ENCODE measurements around the gene THSD7A.

THSD7A gene

GRCh38 chr7:11373546-11374142 lies 458.4 kb downstream of the THSD7A start:
- DNase-seq, result no peak

- DNase-seq, result no peak
Observed at GRCh38 chr7:11369696-11370095, 462.3 kb downstream of the THSD7A start.

GRCh38 chr7:11366118-11366517 lies 465.9 kb downstream of the THSD7A start:
- no peak for DNase-seq

- no peak for DNase-seq
Observed at GRCh38 chr7:11358637-11359036, 473.4 kb downstream of the THSD7A start.

GRCh38 chr7:11355399-11356005 lies 476.5 kb downstream of the THSD7A start:
- no peak for DNase-seq

- no peak for DNase-seq
Observed at GRCh38 chr7:11346302-11346701, 485.7 kb downstream of the THSD7A start.

- no peak for DNase-seq
Observed at GRCh38 chr7:11345621-11346020, 486.4 kb downstream of the THSD7A start.

GRCh38 chr7:11343818-11344413 lies 488.1 kb downstream of the THSD7A start:
- peak; percentile 40 for DNase-seq

GRCh38 chr7:11343136-11343535 lies 488.9 kb downstream of the THSD7A start:
- DNase-seq, result no peak

- no peak for DNase-seq
Observed at GRCh38 chr7:11341285-11341944, 490.6 kb downstream of the THSD7A start.

GRCh38 chr7:11336432-11336831 lies 495.6 kb downstream of the THSD7A start:
- no peak for DNase-seq

GRCh38 chr7:11335947-11336346 lies 496.1 kb downstream of the THSD7A start:
- no peak for DNase-seq

GRCh38 chr7:11332865-11333228 lies 499.2 kb downstream of the THSD7A start:
- DNase-seq, result no peak

- DNase-seq, result no peak
Observed at GRCh38 chr7:11332186-11332864, 499.7 kb downstream of the THSD7A start.

- no peak for DNase-seq
Observed at GRCh38 chr7:11331128-11332102, 500.6 kb downstream of the THSD7A start.

- no peak for DNase-seq
Observed at GRCh38 chr7:11330717-11331116, 501.3 kb downstream of the THSD7A start.

- no peak for DNase-seq
Observed at GRCh38 chr7:11330208-11330607, 501.8 kb downstream of the THSD7A start.

GRCh38 chr7:11329626-11330025 lies 502.4 kb downstream of the THSD7A start:
- DNase-seq, result no peak

GRCh38 chr7:11328309-11328708 lies 503.7 kb downstream of the THSD7A start:
- DNase-seq, result no peak

- DNase-seq, result no peak
Observed at GRCh38 chr7:11327633-11328032, 504.4 kb downstream of the THSD7A start.

Data from CD4-positive, alpha-beta T cell treated with Interleukin-21 for 1 hour (primary cell).